ENCODE data around the gene ENDOG.

ENDOG gene

DNA sequence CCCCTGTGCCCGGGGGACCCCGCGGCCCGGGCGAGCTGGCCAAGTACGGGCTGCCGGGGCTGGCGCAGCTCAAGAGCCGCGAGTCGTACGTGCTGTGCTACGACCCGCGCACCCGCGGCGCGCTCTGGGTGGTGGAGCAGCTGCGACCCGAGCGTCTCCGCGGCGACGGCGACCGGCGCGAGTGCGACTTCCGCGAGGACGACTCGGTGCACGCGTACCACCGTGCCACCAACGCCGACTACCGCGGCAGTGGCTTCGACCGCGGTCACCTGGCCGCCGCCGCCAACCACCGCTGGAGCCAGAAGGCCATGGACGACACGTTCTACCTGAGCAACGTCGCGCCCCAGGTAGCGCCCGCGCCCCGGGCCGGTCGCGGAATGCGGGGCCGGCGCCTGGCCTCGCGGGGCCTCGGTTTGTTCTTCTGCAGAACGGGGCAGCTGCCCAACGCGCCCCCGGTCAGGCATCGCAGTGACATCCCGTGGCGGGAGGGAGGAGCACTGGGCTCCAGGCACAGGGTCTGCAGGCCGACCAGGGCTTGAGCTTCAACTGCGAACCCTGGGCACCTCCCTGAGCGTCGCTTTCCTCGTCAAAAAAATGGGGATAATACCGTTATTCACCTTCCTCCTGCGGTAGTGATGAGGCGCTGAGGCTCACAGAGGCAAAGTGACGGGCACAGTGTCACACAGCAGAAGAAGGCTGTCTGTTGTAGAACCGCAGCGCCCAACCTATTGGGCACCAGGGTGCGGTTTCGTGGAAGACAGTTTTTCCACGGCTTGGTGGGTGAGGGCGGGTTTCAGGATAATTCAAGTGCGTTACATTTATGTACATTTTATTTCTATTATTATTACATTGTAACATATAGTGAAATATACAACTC lies 777 bp downstream of the ENDOG start:
- no peaks in the 10 kb centered on the region for H3K27me3 Mint-ChIP-seq (ENCODE audit: low read depth)
- DNase-seq (ENCODE audit: low spot score): peak; percentile 29
- peaks cover 8% of the 10 kb centered on the region for H3K4me1 Mint-ChIP-seq (ENCODE audit: low read depth)
- H3K36me3 Mint-ChIP-seq (ENCODE audit: low read depth): peaks cover 13% of the 10 kb centered on the region
- H3K27ac Mint-ChIP-seq: peak overlapping the region; percentile 68
- peak overlapping the region; percentile 80 for H3K4me3 Mint-ChIP-seq
- H3K9me3 Mint-ChIP-seq: no peaks in the 10 kb centered on the region

DNA sequence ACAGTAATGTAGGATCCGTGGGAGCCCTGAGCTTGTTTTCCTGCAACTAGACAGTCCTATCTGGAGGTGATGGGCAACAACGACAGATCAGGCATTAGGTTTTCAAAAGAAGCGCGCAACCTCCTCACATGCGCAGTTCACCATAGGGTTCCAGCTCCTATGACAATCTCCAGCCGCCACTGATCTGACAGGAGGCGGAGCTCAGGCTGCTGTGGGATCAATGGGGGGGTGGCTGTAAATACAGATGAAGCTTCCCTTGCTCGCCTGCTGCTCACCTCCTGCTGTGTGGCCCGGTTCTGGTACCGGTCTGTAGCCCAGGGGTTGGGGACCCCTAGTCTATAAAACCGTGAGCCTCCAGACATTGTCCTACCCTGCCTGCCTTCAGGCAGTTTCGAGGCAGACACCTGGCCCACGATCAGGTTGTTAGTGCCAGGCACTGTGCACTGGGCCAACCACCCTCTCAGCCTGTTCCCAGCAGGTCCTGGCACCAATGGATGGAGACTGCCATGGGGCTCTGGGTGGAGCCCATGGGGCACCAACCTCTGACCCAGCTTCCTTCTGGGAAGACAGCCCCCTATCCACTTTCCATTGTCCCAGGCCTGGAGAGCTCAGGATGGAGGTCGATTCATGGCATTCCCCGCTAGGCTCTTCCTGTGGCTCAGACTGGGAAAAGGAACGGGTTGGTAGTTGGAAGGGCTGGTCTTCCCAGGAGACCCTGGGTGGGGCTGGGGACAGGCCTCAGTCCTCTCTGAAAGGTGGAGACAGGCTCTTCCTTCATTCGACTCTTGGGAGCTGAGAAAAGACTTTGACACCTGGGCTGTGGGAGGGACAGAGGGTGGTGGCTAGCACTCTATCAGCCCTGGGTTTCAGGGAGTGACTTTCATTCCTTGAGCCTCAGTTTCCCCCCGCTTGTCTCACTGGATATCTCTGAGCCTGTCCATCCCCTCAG lies 1.7 kb downstream of the ENDOG start:
- peaks cover 8% of the 10 kb centered on the region for H3K4me1 Mint-ChIP-seq (ENCODE audit: low read depth)
- H3K4me3 Mint-ChIP-seq: peak overlapping the region; percentile 51
- H3K36me3 Mint-ChIP-seq (ENCODE audit: low read depth): peaks cover 18% of the 10 kb centered on the region
- H3K9me3 Mint-ChIP-seq: no peaks in the 10 kb centered on the region
- H3K27me3 Mint-ChIP-seq (ENCODE audit: low read depth): no peaks in the 10 kb centered on the region
- no peak overlapping the region for H3K27ac Mint-ChIP-seq
- DNase-seq (ENCODE audit: low spot score): no peak

DNA sequence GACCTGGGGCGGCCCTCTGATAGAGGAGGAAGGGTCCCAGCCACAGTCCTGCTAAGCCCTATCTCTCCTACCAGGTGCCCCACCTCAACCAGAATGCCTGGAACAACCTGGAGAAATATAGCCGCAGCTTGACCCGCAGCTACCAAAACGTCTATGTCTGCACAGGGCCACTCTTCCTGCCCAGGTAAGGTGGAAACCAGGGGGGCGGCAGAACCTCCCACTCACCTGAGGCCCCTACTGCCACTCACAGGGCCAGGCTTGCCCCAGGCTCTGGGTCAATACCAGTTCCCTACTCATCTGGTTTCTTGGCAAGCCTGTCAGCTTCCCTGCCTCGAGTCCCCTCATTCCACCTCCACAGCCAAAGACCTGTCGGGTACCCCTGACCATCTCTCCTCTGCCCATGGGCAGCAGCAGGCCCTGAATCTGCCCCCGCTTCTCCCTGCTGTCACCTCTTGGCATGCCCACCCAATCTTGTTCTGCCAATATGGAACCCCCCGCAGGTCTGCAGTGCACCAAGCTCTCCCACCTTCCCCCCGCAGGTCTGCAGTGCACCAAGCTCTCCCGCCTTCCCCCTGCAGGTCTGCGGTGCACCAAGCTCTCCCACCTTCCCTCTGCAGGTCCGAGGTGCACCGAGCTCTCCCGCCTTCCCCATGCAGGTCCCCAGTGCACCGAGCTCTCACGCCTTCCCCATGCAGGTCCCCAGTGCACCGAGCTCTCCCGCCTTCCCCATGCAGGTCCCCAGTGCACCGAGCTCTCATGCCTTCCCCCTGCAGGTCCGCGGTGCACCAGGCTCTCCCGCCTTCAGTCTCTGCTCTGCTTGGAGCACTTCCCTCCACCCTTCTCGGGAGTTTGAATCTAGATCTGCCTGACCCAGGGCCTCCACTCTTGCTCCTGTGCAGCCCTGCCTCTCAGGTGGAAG lies 2.6 kb downstream of the ENDOG start:
- DNase-seq (ENCODE audit: low spot score): no peak
- H3K36me3 Mint-ChIP-seq (ENCODE audit: low read depth): peaks cover 18% of the 10 kb centered on the region
- H3K27me3 Mint-ChIP-seq (ENCODE audit: low read depth): no peaks in the 10 kb centered on the region
- H3K27ac Mint-ChIP-seq: peak overlapping the region; percentile 31
- H3K9me3 Mint-ChIP-seq: no peaks in the 10 kb centered on the region
- H3K4me3 Mint-ChIP-seq: peak overlapping the region; percentile 51
- peaks cover 8% of the 10 kb centered on the region for H3K4me1 Mint-ChIP-seq (ENCODE audit: low read depth)

DNA sequence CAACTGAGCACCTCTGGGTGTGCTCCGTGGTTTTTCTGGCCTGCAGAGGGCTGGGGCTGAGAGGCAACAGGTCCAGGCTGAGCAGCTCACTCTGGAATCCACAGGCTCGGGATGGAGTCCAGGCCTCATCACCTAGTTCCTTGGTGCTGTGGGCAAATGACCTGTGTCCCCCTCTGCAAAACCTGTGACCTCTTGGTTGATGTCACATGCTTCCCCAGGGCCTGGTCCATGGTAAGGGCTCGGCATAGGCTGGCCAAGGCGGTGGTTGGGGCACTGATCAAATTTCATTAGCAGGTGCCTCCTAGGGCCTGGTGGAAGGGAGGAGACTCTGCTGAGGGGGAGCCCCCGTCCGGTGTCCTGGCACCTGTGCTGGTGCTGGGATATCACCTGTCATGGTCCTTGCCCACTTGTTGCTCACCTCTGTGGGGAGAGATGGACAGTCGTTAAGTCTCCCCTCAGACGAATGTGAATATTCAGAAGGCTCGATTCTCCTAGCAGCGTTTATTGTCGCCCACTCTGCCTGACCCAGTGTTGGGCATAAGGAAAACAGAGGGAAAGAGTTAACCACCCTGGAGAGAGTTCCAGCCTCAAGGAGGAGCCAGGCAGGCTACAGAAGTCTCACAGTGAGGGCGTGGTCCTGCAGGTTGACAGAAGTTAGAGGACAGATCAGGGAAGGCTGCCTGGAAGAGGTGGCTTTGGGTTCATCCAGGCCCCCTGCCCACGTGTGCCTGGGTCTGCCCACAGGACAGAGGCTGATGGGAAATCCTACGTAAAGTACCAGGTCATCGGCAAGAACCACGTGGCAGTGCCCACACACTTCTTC lies 3.5 kb downstream of the ENDOG start:
- Mint-ChIP-seq H3K36me3 (ENCODE audit: low read depth) (peaks cover 22% of the 10 kb centered on the region), H3K27ac (peak overlapping the region; percentile 31), H3K4me1 (ENCODE audit: low read depth) (peaks cover 8% of the 10 kb centered on the region), H3K4me3 (no peak overlapping the region), H3K9me3 (no peaks in the 10 kb centered on the region), H3K27me3 (ENCODE audit: low read depth) (no peaks in the 10 kb centered on the region)
- DNase-seq (ENCODE audit: low spot score): no peak

DNA sequence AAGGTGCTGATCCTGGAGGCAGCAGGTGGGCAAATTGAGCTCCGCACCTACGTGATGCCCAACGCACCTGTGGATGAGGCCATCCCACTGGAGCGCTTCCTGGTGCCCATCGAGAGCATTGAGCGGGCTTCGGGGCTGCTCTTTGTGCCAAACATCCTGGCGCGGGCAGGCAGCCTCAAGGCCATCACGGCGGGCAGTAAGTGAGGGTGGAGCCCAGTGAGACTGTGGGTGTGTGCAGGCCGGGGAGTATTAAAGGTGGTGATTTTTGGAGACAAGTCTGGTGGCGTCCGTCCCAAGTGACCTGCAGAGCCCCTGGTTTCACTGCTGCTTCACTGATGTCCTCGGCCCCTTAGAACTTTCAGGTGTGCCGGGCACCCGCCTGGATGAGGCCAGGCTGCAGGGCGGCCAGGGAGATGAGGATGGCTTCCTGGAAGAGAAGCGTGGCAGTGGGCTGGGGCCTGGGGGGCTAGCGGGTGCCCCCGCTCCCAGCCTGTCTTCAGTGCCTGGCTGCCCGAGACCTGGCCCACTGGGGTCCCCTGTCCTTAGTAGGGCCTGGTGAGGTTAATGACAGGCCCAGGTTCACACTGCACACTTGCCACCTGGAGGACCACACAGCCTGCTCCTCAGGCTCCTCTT lies 4.2 kb downstream of the ENDOG start:
- H3K27ac Mint-ChIP-seq: no peak overlapping the region
- no peaks in the 10 kb centered on the region for H3K27me3 Mint-ChIP-seq (ENCODE audit: low read depth)
- H3K4me3 Mint-ChIP-seq: no peak overlapping the region
- H3K36me3 Mint-ChIP-seq (ENCODE audit: low read depth): peaks cover 28% of the 10 kb centered on the region
- peaks cover 8% of the 10 kb centered on the region for H3K4me1 Mint-ChIP-seq (ENCODE audit: low read depth)
- no peaks in the 10 kb centered on the region for H3K9me3 Mint-ChIP-seq
- no peak for DNase-seq (ENCODE audit: low spot score)

DNA sequence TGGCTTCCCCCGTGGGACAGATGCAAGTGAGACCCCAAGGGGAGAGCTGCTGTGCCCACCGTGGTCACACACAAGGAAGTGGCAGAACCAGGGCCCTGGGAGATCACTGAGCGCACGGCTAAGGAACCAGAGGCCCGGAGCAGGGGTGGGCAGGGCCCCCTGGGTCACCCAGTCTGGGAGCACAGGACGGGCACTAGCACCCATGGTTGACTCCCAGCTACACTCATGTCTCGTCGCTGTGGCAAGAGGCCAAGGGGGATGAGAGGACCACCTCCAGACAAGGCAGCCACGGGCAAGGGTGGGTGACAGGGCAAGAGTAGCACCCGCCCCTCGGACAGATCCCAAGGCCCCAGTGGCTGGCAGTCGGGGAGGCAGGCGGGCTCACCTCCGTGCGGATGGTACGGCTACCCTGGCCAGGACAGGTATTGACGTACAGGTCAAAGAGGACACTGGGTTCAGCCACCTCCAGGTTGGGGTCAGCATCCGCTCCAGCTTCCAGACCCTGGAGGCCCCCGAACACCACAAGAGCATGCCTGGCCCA lies 5.1 kb downstream of the ENDOG start:
- Mint-ChIP-seq H3K27me3 (ENCODE audit: low read depth) (no peaks in the 10 kb centered on the region), H3K36me3 (ENCODE audit: low read depth) (peaks cover 32% of the 10 kb centered on the region), H3K27ac (no peak overlapping the region), H3K9me3 (no peaks in the 10 kb centered on the region), H3K4me1 (ENCODE audit: low read depth) (peaks cover 11% of the 10 kb centered on the region), H3K4me3 (no peak overlapping the region)
- no peak for DNase-seq (ENCODE audit: low spot score)

DNA sequence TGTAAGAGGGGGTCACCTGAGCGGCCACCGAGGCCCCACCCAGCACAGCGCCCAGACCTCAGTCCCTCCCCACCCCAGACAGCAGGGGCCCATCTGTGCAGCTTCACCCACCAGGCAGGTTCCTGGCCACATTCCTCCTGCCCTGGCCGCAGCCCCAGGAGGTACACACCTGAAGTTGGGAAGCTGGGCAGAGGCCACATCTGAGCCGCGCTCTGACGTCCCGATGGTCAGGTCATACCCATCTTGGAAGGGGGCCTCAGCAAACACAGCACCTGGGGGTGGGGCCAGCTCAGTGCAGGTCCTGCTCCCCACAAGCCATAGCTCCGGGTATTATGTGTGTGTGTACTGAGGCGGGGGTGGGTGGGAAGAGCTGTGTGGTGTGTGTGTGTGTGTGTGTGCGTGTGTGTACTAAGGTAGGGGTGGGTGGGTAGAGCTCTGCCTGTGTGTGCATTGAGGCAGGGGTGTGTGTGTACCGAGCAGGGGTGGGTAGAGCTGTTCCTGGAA lies 5.7 kb downstream of the ENDOG start:
- Mint-ChIP-seq H3K4me3 (no peak overlapping the region), H3K27me3 (ENCODE audit: low read depth) (no peaks in the 10 kb centered on the region), H3K27ac (no peak overlapping the region), H3K4me1 (ENCODE audit: low read depth) (peaks cover 17% of the 10 kb centered on the region), H3K36me3 (ENCODE audit: low read depth) (peaks cover 38% of the 10 kb centered on the region), H3K9me3 (no peaks in the 10 kb centered on the region)
- DNase-seq (ENCODE audit: low spot score): no peak

DNA sequence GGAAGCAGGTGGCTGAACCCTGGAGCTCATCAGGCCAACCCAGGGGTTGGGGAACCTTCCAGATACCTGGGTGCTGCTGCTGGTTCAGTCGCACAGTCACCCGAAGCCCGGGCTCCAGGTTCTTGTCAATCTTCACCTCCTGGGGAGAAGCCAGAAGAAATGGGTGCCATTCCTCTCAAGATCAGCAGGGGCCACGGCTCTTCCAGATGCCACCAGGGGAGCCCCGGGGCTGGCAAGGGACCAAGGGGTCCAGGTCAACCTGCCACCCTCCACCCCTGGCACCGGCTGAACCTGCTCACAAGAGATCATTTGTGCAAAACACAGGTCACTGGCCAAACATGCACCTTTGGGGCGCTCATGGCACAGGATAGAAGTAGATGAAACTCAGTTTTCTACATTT lies 6.6 kb downstream of the ENDOG start:
- Mint-ChIP-seq H3K27ac (no peak overlapping the region), H3K4me1 (ENCODE audit: low read depth) (peaks cover 16% of the 10 kb centered on the region), H3K9me3 (no peaks in the 10 kb centered on the region), H3K27me3 (ENCODE audit: low read depth) (no peaks in the 10 kb centered on the region), H3K4me3 (no peak overlapping the region), H3K36me3 (ENCODE audit: low read depth) (peaks cover 42% of the 10 kb centered on the region)
- no peak for DNase-seq (ENCODE audit: low spot score)

DNA sequence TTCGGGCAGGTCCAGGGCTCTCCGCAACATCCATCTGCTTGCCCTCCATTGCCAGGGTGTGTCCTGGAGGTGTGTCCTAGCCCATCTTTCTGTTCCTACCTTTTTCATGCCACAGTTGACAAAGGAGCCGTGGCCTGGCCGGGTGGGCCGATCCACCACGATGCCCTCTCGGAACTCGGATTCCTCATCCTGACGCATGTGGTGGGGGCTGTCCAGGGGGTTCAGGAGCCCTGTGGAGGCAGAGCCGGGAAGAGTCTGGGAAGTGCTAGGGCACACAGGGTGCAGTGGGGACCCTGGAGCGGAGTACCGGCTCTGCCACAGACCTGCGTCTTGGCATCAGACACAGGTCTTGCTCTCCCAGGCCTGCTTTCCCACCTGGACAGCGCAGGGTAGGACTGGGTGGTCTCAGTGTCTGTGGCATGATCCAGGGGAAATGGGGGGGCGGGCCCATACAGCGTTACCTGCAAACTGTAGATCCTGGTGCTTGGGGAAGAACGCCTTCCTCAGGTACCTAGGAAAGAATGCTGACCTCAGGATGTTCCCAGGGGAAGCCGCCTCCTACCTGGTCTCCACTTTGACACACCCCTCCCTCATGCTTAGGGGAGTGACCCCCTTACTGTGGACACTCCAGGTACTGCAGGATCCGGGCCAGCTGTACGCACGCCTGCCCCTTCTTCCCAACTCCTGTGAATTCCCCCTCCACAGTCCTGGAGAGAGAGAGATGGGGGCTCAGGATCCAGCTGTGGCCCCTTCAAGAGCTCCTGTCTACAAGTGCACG lies 7.8 kb downstream of the ENDOG start:
- no peak for DNase-seq (ENCODE audit: low spot score)
- Mint-ChIP-seq H3K36me3 (ENCODE audit: low read depth) (peaks cover 42% of the 10 kb centered on the region), H3K27me3 (ENCODE audit: low read depth) (no peaks in the 10 kb centered on the region), H3K27ac (no peak overlapping the region), H3K4me1 (ENCODE audit: low read depth) (peaks cover 17% of the 10 kb centered on the region), H3K4me3 (no peak overlapping the region), H3K9me3 (no peaks in the 10 kb centered on the region)

DNA sequence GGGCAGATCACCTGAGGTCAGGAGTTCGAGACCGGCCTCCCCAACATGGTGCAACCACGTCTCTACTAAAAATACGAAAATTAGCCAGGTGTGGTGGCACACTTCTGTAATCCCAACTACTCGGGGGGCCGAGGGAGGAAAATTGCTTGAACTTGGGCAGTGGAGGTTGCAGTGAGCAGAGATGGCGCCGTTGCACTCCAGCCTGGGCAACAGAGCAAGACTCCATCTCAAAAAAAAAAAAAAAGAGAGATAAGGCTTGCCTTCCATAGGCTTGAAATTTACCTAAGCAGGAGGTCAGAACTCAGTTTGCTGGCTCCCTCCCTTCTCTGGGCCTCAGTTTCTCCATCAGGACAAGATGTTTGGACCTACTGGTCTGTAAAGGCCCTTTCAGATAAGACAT lies 10.0 kb downstream of the ENDOG start:
- Mint-ChIP-seq H3K4me1 (ENCODE audit: low read depth) (peaks cover 17% of the 10 kb centered on the region), H3K27ac (peak overlapping the region; percentile 91), H3K27me3 (ENCODE audit: low read depth) (no peaks in the 10 kb centered on the region), H3K36me3 (ENCODE audit: low read depth) (peaks cover 31% of the 10 kb centered on the region), H3K4me3 (peak overlapping the region; percentile 99), H3K9me3 (no peaks in the 10 kb centered on the region)
- no peak for DNase-seq (ENCODE audit: low spot score)

DNA sequence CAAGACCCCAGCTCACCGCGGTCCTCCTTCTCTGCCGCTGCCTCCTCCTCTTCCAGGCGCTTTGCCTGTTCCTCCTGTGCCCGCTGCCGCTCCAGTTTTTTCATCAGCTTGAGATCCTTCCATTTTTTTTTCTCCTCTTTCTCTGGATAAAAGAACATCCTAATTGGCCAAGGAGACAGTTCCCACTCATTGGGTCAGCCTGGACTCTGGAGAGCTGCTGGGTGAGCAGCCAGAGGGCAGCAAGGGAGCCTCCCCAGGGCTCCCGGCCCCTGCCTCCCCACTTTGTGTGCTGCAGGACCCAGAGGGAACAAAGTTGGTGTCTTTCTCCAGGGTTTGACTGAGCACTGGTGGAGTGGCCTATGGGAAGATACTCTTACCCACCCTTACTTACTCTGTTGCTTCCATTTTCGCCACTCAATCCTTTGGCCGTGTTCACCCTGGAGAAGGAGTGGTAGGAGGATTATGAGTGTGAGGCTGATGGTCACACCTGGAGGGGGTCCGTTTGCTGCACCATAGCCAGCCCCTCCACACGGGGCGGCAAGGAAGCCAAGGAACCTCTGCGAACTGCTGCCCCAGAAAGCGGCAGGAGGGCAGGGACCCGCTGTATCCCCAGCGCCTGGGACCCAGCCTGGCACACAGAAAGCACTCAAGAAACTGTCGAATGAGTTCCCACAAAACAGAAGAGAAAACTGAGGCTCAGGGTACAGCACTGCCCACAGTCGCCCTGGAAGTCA lies 10.6 kb downstream of the ENDOG start:
- Mint-ChIP-seq H3K9me3 (no peaks in the 10 kb centered on the region), H3K27me3 (ENCODE audit: low read depth) (no peaks in the 10 kb centered on the region), H3K36me3 (ENCODE audit: low read depth) (peaks cover 31% of the 10 kb centered on the region), H3K4me1 (ENCODE audit: low read depth) (peaks cover 17% of the 10 kb centered on the region), H3K4me3 (peak overlapping the region; percentile 99), H3K27ac (peak overlapping the region; percentile 91)
- no peak for DNase-seq (ENCODE audit: low spot score)

All from T-helper 2 cell treated with Interferon-gamma antibody and Interleukin-4, amounts not matched to agents 5 μg/mL and 100 μg/mL, for 36 hours (primary cell).